B cell (primary cell): Measurements from ENCODE around the gene OR5B12. TPM values are rescaled to one million over a fixed set of nuclear protein-coding genes. Genes with fewer than 3 reads are reported as not detected.

Experiments
- ATAC-seq: fragments of 200-7000 bp; cut with Tn5 transposase; one replicate; pipeline ENCODE4 v1.10.0; 2021; ENCODE audit warnings: low read depth, mild to moderate bottlenecking, moderate number of reproducible peaks, moderate library complexity
- CTCF ChIA-PET: fragments of 350-600 bp; sonication (Branson Sonifier 250); formaldehyde crosslinking; loops from one replicate; lab custom pipeline; 2021; ENCODE audit warnings: antibody characterized with exemption, inconsistent platforms; lab: Charles Lee
- POLR2A ChIA-PET: fragments of 350-600 bp; sonication (Branson Sonifier 250); formaldehyde crosslinking; loops from one replicate; lab custom pipeline; 2021; ENCODE audit warnings: antibody characterized with exemption; lab: Charles Lee
- DNase-seq: peaks from one replicate; pipeline ENCODE4 v3.0.0; 2013
- H2AFZ ChIP-seq: 2 replicates; pipeline ENCODE4 v1.6.1; 2012; ENCODE audit warnings: mild to moderate bottlenecking, low read depth, low read length; ENCODE audit not compliant: insufficient read depth, poor library complexity, severe bottlenecking
- H3K27ac ChIP-seq, 2 donors: 1 replicate in 1 of 2; 2 replicates in 1 of 2; pipeline ENCODE4 v1.5.1; 2012 to 2013; ENCODE audit warnings: low read length in 2 of 2, mild to moderate bottlenecking in 2 of 2, moderate library complexity in 1 of 2
- H3K27me3 ChIP-seq, 4 experiments: fragments of 200-600 bp in 1 of 4; sonication (generic) in 1 of 4; replicated peaks in 1 of 4; 1 replicate in 2 of 4; 2 replicates in 2 of 4; pipeline versions ENCODE4 v1.6.1 to v1.7.0; 2013 to 2016; ENCODE audit warnings: low read length in 3 of 4, mild to moderate bottlenecking in 2 of 4, mixed read lengths in 1 of 4, moderate library complexity in 1 of 4; ENCODE audit not compliant: insufficient read depth in 4 of 4, control insufficient read depth in 3 of 4; ENCODE audit errors: control extremely low read depth in 1 of 4
- H3K36me3 ChIP-seq, 2 experiments: replicated peaks in 1 of 2; 1 replicate in 1 of 2; 2 replicates in 1 of 2; pipeline versions ENCODE4 v1.6.1 to v1.7.1; 2013; ENCODE audit warnings: low read length in 1 of 2; ENCODE audit not compliant: insufficient read depth in 2 of 2, control insufficient read depth in 1 of 2; ENCODE audit errors: control extremely low read depth in 1 of 2, extremely low read depth in 1 of 2
- H3K4me1 ChIP-seq, 2 donors: fragments of 200-600 bp in 1 of 2; sonication (generic) in 1 of 2; 1 replicate in 1 of 2; 2 replicates in 1 of 2; pipeline versions ENCODE4 v1.5.1 to v1.6.1; 2013 to 2017; ENCODE audit warnings: low read length in 2 of 2; ENCODE audit not compliant: control insufficient read depth in 2 of 2, insufficient read depth in 2 of 2
- H3K4me2 ChIP-seq: replicated peaks from 2 replicates; pipeline ENCODE3; 2012; ENCODE audit warnings: mild to moderate bottlenecking, low read depth, low read length; ENCODE audit not compliant: poor library complexity, severe bottlenecking
- H3K4me3 ChIP-seq, 5 experiments: fragments of 200-600 bp in 1 of 5; sonication (generic) in 1 of 5; 1 replicate in 3 of 5; 2 replicates in 2 of 5; pipeline versions ENCODE4 v1.5.1 to v1.7.0; 2011 to 2016; ENCODE audit warnings: low read length in 4 of 5, mild to moderate bottlenecking in 4 of 5, low read depth in 2 of 5, control low read depth in 1 of 5, moderate library complexity in 1 of 5; ENCODE audit not compliant: insufficient read depth in 1 of 5; ENCODE audit errors: control extremely low read depth in 1 of 5, extremely low read depth in 1 of 5
- H3K79me2 ChIP-seq: fragments of 200-600 bp; sonication (generic); one replicate; pipeline ENCODE4 v1.6.0; 2016; ENCODE audit warnings: low read length; ENCODE audit not compliant: control insufficient read depth, insufficient read depth
- H3K9ac ChIP-seq: fragments of 200-600 bp; sonication (generic); 2 replicates; pipeline ENCODE4 v1.6.1; 2017; ENCODE audit warnings: mild to moderate bottlenecking, low read length, moderate library complexity
- H3K9me3 ChIP-seq, 3 donors: one replicate each; pipeline versions ENCODE4 v1.6.1 to v1.7.1; 2013; ENCODE audit warnings: low read length in 2 of 3; ENCODE audit not compliant: control insufficient read depth in 2 of 3, insufficient read depth in 1 of 3; ENCODE audit errors: control extremely low read depth in 1 of 3
- H4K20me1 ChIP-seq: 2 replicates; pipeline ENCODE4 v1.6.0; 2012; ENCODE audit warnings: mild to moderate bottlenecking, low read length; ENCODE audit not compliant: insufficient read depth, control insufficient read depth, poor library complexity, severe bottlenecking
- H3K27ac Mint-ChIP-seq: one replicate; pipeline ENCODE4 v1.8.0; 2021; ENCODE audit warnings: mixed read lengths
- H3K27me3 Mint-ChIP-seq: one replicate; pipeline ENCODE4 v1.8.0; 2021; ENCODE audit warnings: mixed read lengths
- H3K4me1 Mint-ChIP-seq: one replicate; pipeline ENCODE4 v1.8.0; 2021; ENCODE audit warnings: mixed read lengths
- H3K4me3 Mint-ChIP-seq: one replicate; pipeline ENCODE4 v1.8.0; 2021; ENCODE audit warnings: mixed read lengths
- H3K9me3 Mint-ChIP-seq: one replicate; pipeline ENCODE4 v1.8.0; 2022; ENCODE audit warnings: mixed read lengths; ENCODE audit not compliant: insufficient read depth
- EZH2 ChIP-seq: IDR thresholded peaks from 2 replicates; pipeline ENCODE4 v1.6.1; 2012; ENCODE audit warnings: borderline replicate concordance, low read depth, mild to moderate bottlenecking, moderate library complexity, low read length; ENCODE audit not compliant: insufficient read depth, poor library complexity, severe bottlenecking
- WGBS: methylation state at CpG from one replicate; pipeline ENCODE4 v1.1.5; 2013; ENCODE audit warnings: missing lambda C conversion rate; ENCODE audit not compliant: insufficient coverage; 5-methylcytosine and 5-hydroxymethylcytosine counted together
- intact Hi-C: fragments of 100-400 bp; cut with micrococcal nuclease; formaldehyde crosslinking; loops from one replicate; pipeline ENCODE4 v1.10.0; 2022
- polyA plus RNA-seq: library from polyadenylated mRNA; depleted of rRNA; stranded (reverse); fragments of >200 nt; gene quantifications from 2 replicates; pipeline ENCODE4 v1.2.3, GENCODE V29; 2012
- total RNA-seq, 2 donors: library from RNA; stranded (reverse); fragments of 120-200 nt in 1 of 2; gene quantifications; 1 replicate in 1 of 2; 2 replicates in 1 of 2; pipeline versions ENCODE4 v1.2.3 to v1.2.4, GENCODE V29; 2013 to 2022
- TF ChIP-seq, protein P1 (sequence below): fragments of 200-600 bp; IDR thresholded peaks from one replicate; pipeline ENCODE4 v1.8.0; 2022; ENCODE audit warnings: antibody characterized with exemption, mild to moderate bottlenecking

Gene OR5B12
- total and polyA plus RNA-seq, 2 donors (not counting 1 experiment from before 2014, with no cell fraction given), result not detected

DNA sequence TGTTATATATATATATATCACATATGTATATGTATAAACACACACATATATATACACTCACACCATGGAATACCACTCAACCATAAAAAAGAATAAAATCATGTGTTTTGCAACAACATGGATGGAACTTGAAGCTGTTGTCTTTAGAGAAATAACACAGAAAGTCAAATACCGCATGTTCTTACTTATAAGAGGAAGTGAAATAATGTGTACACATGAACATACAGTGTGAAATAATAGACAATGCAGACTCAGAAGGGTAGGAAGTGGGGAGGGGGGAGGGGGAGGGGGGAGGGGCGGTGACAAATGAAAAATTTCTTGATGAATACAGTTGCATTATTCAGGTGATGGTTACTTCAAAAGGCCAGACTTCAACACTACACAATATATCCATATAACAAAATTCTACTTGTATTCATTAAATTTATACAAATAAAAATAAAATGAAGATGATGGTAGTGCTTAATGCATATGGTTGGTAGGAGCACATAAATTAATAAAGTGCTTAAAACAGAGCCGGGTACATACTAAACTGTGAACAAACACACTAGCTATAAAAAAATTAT lies 8.3 kb downstream of the OR5B12 start:
- intact Hi-C loops, result no loop called here
- Mint-ChIP-seq H3K4me1 (peaks cover 3% of the 10 kb centered on the region), H3K27ac (no peak overlapping the region), H3K27me3 (peaks cover 17% of the 10 kb centered on the region), H3K4me3 (no peak overlapping the region), H3K9me3 (peaks cover 5% of the 10 kb centered on the region)
- TF ChIP-seq, protein P1, sequence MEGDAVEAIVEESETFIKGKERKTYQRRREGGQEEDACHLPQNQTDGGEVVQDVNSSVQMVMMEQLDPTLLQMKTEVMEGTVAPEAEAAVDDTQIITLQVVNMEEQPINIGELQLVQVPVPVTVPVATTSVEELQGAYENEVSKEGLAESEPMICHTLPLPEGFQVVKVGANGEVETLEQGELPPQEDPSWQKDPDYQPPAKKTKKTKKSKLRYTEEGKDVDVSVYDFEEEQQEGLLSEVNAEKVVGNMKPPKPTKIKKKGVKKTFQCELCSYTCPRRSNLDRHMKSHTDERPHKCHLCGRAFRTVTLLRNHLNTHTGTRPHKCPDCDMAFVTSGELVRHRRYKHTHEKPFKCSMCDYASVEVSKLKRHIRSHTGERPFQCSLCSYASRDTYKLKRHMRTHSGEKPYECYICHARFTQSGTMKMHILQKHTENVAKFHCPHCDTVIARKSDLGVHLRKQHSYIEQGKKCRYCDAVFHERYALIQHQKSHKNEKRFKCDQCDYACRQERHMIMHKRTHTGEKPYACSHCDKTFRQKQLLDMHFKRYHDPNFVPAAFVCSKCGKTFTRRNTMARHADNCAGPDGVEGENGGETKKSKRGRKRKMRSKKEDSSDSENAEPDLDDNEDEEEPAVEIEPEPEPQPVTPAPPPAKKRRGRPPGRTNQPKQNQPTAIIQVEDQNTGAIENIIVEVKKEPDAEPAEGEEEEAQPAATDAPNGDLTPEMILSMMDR, result no peak
- TF ChIP-seq EZH2, result no peak
- Histone ChIP-seq H3K9ac (no peak overlapping the region), H3K4me3 (no peak overlapping the region), H4K20me1 (no peaks in the 10 kb centered on the region), H3K9me3 (peaks cover 1 to 5% (median 4%) of the 10 kb centered on the region in 3 donors), H3K36me3 (no peaks in the 10 kb centered on the region), H3K4me1 (no peaks in the 10 kb centered on the region), H3K27ac (no peak overlapping the region), H2AFZ (no peak overlapping the region), H3K79me2 (no peaks in the 10 kb centered on the region), H3K4me2 (no peak overlapping the region), H3K27me3 (peaks cover 0 to 8% (median 0%) of the 10 kb centered on the region in 4 experiments)
- whole genome bisulfite sequencing, result no CpG with 5 or more reads among the region's 3 CpGs
- POLR2A ChIA-PET, result no interaction called here
- no peak for ATAC-seq
- DNase-seq, result no peak
- CTCF ChIA-PET, result no interaction called here

DNA sequence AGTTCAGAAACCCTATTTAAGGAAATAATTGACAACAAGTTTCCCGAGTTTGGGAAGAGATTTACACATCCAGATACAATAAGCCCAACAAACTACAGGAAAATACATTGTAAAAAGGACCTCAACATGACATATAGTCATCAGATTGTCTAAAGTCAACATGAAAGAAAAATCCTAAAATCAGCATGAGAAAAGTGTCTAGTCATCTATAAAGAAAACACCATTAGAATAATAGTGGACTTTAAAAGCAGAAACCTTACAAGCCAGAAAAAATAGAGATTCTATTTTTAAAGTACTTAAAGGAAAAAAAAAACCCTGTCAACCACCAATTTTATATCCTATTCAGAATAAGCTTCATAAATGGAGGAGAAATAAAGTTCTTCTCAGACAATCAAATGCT lies 12.8 kb downstream of the OR5B12 start:
- TF ChIP-seq, protein P1, result no peak
- TF ChIP-seq EZH2, result no peak
- no peak overlapping the region for H3K4me3 Mint-ChIP-seq
- no CpG with 5 or more reads among the region's 1 CpG for WGBS
- H3K27ac Mint-ChIP-seq, result no peak overlapping the region
- H3K4me2 ChIP-seq, result no peak overlapping the region
- intact Hi-C loops, result no loop called here
- POLR2A ChIA-PET, result no interaction called here
- no peak overlapping the region for H3K27ac ChIP-seq
- no peak overlapping the region for H3K4me3 ChIP-seq
- H4K20me1 ChIP-seq, result no peaks in the 10 kb centered on the region
- H3K9me3 Mint-ChIP-seq, result peaks cover 2% of the 10 kb centered on the region
- no peak overlapping the region for H3K9ac ChIP-seq
- H3K36me3 ChIP-seq, result no peaks in the 10 kb centered on the region
- H3K27me3 Mint-ChIP-seq, result peaks cover 31% of the 10 kb centered on the region
- H2AFZ ChIP-seq, result no peak overlapping the region
- H3K9me3 ChIP-seq, result peaks cover 0 to 3% (median 0%) of the 10 kb centered on the region in 3 donors
- CTCF ChIA-PET, result no interaction called here
- H3K27me3 ChIP-seq, result peaks cover 0 to 9% (median 7%) of the 10 kb centered on the region in 4 experiments
- peaks cover 3% of the 10 kb centered on the region for H3K4me1 Mint-ChIP-seq
- DNase-seq, result no peak
- H3K79me2 ChIP-seq, result no peaks in the 10 kb centered on the region
- no peak for ATAC-seq
- H3K4me1 ChIP-seq, result no peaks in the 10 kb centered on the region
